Body of pancreas (tissue), 4 donors: ENCODE data around the gene LRRC32.

Source experiments
- POLR2A ChIP-seq, 3 donors: fragments of 450-650 bp; IDR thresholded peaks; one replicate each; pipeline ENCODE4 v1.6.1; 2016; ENCODE audit warnings: antibody characterized with exemption in 3 of 3, mild to moderate bottlenecking in 2 of 3
- TF ChIP-seq, protein P1 (sequence below), 7 experiments: fragments of 450-650 bp in 4 of 7; fragments of 200-600 bp in 3 of 7; sonication (generic) in 3 of 7; IDR thresholded peaks; one replicate each; pipeline ENCODE4 v1.5.1; 2016 to 2019; ENCODE audit warnings: antibody characterized with exemption in 7 of 7

DNA sequence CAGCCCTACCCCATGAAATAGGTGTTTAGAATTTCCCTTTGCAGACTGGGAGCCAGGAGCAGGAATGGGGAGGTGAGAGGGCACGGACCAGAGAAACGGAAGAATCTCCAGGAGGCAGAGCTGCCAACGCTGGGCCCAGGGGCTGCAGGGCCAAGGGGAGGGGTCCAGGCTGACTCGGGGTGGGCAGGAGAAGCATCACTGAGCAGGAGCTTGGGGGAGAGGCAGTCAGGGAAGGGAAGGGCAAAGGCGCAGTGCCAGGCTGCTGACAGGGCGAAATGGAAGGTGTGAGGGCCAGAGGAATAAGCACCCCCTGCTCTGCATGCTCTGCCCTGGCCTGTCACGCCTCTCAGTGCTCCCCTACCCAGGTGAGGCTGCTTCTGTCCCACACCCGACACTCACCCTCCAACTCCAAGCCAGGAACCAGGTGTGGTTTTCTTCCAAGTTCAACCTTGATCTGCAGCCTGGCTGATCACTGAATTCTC is 14.5 kb downstream of the LRRC32 start:
- TF ChIP-seq, protein P1, sequence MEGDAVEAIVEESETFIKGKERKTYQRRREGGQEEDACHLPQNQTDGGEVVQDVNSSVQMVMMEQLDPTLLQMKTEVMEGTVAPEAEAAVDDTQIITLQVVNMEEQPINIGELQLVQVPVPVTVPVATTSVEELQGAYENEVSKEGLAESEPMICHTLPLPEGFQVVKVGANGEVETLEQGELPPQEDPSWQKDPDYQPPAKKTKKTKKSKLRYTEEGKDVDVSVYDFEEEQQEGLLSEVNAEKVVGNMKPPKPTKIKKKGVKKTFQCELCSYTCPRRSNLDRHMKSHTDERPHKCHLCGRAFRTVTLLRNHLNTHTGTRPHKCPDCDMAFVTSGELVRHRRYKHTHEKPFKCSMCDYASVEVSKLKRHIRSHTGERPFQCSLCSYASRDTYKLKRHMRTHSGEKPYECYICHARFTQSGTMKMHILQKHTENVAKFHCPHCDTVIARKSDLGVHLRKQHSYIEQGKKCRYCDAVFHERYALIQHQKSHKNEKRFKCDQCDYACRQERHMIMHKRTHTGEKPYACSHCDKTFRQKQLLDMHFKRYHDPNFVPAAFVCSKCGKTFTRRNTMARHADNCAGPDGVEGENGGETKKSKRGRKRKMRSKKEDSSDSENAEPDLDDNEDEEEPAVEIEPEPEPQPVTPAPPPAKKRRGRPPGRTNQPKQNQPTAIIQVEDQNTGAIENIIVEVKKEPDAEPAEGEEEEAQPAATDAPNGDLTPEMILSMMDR (IDR thresholded peaks at IDR 0.05): no peak
- no peak for TF ChIP-seq POLR2A (IDR thresholded peaks at IDR 0.05)
